Measurements from ENCODE around the gene SLC45A1.
"Not testable (repeated sequence)": the region's sequence is repeated elsewhere in the genome, so short reads cannot be mapped to it uniquely, and the experiment has no call there.

Gene SLC45A1

GRCh38 chr1:8317647-8318381 lies at the start of gene SLC45A1:
Gene SLC45A1 (plus strand): TSS chr1:8318114. CDS start chr1:8324330, 6,216 bp downstream.
- no peak for TF ChIP-seq CTCF (IDR thresholded peaks at IDR 0.05; ENCODE audit: insufficient read depth, low read depth, low read length, missing control alignments)
- H3K4me3 ChIP-seq (ENCODE audit: low read length): peak within 1 kb of the TSS; percentile 21
- DNase-seq (ENCODE audit: low read depth): peak; percentile 70

DNA sequence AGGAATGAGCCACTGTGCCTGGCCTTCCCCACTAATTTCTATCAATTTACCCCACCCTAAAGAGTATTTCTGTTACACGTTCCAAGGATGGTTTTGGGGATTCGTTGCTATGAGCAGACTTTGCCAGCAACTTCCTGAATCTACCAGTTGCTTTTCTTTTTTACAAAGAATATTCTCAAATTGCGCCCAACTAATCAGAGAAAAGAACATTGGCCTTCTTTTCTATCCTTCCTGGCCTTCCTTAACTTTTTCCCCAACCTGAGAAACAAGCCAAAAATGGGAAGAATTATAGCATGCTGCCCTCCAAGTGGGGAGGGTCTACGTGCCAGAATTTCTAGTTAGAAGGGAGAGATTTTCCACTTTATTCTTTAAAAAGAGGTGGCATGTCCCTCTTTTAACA lies 44.9 kb upstream of the SLC45A1 start:
- no peak for DNase-seq (ENCODE audit: low read depth)
- no peak for TF ChIP-seq CTCF (IDR thresholded peaks at IDR 0.05; ENCODE audit: insufficient read depth, low read depth, low read length, missing control alignments)
- no peak overlapping the region for H3K4me3 ChIP-seq (ENCODE audit: low read length)

DNA sequence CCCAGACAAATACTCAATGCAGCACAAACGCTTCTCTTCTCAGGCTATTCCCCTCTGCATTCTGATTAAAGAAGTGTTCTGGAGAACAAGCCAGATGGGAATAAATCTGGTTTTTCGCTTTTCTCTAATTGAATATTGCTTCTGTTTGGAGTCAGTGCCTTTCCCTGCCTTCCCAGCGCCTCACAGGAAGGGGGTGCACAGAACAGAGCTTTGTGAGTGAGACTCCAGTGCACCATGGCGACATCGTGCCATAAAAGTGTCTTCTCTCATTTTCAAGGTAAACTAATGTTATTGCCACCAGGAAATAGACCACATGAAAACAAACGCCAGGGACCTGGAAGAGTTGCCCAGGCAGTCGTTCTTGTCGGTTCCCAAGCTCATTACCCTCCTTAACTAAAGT lies 43.6 kb upstream of the SLC45A1 start:
- no peak for TF ChIP-seq CTCF (IDR thresholded peaks at IDR 0.05; ENCODE audit: insufficient read depth, low read depth, low read length, missing control alignments)
- DNase-seq (ENCODE audit: low read depth): no peak
- H3K4me3 ChIP-seq (ENCODE audit: low read length): no peak overlapping the region

DNA sequence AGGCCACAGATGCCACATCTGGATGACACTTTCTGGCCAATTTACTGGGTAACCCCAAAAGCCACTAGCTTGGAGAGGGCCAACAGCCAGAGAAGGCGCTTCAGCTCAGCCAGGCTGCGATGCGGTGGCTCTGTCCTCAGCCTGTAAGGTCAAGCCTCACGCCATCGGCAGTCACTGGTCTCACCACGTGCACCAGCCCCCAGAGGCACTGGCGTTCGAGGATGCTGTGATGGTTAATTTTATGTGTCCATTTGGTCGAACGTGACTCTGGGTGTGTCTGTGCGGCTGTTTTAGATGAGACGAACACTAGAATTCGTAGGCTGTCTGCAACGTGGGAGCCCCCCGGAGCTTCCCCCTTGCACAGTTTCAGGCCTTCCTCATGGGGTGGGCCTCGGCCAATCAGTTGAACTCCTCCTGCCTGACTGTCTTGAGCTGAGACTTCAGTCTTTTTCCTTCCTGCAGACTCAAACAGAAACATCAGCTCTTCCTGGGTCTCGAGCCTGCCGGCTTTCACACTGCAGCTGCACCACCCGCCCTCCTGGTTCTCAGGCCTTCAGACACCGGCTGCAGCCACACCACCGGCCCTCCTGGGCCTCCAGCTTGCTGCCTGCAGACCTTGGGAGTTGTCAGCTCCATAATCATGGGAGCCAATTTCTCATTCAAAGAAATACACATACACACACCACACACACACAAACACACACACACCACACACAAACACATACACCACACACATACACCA lies 41.6 kb upstream of the SLC45A1 start:
- no peak for TF ChIP-seq CTCF (IDR thresholded peaks at IDR 0.05; ENCODE audit: insufficient read depth, low read depth, low read length, missing control alignments)
- no peak for DNase-seq (ENCODE audit: low read depth)
- H3K4me3 ChIP-seq (ENCODE audit: low read length): no peak overlapping the region

- no peak for TF ChIP-seq CTCF (IDR thresholded peaks at IDR 0.05; ENCODE audit: insufficient read depth, low read depth, low read length, missing control alignments)
- no peak for DNase-seq (ENCODE audit: low read depth)
- H3K4me3 ChIP-seq (ENCODE audit: low read length): no peak overlapping the region
These were observed 41.0 kb upstream of the SLC45A1 start for GRCh38 chr1:8276932-8277331.

DNA sequence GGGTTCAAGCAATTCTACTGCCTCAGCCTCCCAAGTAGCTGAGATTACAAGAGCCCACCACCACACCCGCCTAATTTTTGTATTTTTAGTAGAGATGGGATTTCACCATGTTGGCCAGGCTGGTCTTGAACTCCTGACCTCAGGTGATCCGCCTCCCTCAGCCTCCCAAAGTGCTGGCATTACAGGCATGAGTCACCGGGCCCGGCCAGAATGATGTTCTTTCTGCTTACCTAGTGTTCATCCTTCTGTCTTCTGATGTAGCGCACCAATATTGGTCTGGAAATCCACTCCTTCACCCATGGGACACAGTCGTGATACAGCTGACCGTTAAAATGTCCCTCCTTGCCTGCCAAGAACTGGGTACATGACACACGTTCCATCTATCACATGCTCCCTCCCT lies 39.2 kb upstream of the SLC45A1 start:
- not testable (repeated sequence) for H3K4me3 ChIP-seq (ENCODE audit: low read length); DNase-seq (ENCODE audit: low read depth)

DNA sequence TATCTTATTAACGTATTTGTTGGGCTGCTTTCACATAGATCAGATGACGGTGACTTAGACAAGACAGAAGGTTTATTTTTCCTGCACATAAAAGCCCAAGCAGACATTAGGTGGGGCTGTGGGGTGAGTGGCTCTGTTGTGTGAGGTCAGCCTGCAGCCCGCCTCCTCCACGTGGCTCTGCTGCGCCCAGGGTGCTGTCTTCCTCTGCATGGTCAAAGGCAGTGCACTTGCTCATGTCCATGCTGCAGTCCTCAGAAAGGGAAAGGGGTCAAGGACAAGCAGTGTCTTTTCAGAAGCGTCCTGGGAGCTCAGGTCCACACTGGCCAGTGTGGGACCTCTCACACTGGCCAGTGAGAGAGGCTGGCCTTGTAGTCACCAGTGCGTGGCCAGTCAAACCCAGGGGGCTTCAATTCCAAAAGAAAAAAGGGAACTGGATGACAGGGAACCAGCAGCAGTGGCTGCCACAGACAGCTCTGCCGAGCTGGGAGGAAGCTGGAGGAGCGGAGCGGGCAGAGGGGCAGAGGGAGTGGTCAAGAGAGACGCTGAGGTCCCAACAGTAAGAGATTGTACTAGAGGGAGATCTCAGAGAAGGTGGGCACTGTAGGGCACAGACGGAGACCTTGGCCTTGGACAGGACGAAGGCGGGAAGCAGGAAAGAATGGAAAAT lies 35.9 kb upstream of the SLC45A1 start:
- H3K4me3 ChIP-seq (ENCODE audit: low read length): no peak overlapping the region
- DNase-seq (ENCODE audit: low read depth): no peak
- TF ChIP-seq CTCF (IDR thresholded peaks at IDR 0.05; ENCODE audit: insufficient read depth, low read depth, low read length, missing control alignments): no peak
